GM12874 (cell line): ENCODE data around the gene STT3B.

Experiments
- TF ChIP-seq, protein P1 (sequence below): IDR thresholded peaks from 2 replicates; pipeline ENCODE4 v1.5.1; 2011; ENCODE audit warnings: low read depth, mild to moderate bottlenecking, control low read depth, low read length, moderate library complexity; ENCODE audit not compliant: insufficient read depth

The STT3B gene

DNA sequence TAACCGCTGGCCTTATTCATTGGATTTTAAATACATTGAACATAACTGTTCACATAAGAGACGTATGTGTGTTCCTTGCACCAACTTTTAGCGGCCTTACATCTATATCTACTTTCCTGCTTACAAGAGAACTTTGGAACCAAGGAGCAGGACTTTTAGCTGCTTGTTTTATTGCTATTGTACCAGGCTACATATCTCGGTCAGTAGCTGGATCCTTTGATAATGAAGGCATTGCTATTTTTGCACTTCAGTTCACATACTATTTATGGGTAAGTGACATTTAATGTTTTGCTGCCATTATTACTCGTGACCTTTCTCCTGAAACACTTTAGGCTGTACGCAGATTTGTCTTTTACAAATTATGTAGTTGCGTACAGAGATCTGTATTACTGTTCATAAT, 47.1 kb downstream of the STT3B start:
- TF ChIP-seq, protein P1, sequence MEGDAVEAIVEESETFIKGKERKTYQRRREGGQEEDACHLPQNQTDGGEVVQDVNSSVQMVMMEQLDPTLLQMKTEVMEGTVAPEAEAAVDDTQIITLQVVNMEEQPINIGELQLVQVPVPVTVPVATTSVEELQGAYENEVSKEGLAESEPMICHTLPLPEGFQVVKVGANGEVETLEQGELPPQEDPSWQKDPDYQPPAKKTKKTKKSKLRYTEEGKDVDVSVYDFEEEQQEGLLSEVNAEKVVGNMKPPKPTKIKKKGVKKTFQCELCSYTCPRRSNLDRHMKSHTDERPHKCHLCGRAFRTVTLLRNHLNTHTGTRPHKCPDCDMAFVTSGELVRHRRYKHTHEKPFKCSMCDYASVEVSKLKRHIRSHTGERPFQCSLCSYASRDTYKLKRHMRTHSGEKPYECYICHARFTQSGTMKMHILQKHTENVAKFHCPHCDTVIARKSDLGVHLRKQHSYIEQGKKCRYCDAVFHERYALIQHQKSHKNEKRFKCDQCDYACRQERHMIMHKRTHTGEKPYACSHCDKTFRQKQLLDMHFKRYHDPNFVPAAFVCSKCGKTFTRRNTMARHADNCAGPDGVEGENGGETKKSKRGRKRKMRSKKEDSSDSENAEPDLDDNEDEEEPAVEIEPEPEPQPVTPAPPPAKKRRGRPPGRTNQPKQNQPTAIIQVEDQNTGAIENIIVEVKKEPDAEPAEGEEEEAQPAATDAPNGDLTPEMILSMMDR, result no peak

DNA sequence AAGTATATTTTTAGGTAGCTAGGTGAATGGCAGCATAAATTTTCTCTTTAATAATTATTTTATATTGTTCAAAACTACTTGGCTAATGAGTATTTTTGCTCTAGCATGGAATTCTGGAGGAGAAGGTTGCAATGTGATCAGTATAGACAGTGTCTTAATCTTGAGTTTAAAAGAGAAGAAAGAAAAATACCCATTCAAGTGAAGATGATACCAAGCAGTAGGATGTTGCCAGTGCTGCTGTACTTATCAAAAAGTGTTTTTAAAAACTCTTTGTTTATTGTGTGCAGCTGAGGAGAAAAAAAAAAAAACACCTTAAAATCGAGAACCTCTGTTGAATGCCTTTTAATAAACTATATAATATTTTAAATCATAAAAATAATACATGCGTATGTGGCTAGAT, 47.9 kb downstream of the STT3B start:
- TF ChIP-seq, protein P1, result no peak

DNA sequence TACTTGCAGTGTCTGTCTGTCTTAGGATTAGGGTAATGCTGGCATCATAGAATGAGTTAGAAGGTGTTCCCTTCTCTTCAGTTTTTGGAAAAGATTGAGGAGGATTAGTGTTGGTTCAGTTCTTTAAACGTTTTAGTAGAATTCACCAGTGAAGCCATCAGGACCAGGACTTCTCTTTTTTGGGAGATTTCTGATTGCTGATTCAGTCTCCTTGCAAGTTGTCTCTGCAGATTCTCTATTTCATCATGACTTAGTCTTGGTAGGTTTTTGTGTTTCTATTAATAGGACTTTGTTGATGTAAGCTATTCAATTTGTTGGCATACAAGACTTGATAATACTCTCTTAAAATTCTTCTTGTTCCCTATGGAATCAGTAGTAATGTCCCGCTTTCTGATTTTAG, 48.9 kb downstream of the STT3B start:
- TF ChIP-seq, protein P1, result no peak

DNA sequence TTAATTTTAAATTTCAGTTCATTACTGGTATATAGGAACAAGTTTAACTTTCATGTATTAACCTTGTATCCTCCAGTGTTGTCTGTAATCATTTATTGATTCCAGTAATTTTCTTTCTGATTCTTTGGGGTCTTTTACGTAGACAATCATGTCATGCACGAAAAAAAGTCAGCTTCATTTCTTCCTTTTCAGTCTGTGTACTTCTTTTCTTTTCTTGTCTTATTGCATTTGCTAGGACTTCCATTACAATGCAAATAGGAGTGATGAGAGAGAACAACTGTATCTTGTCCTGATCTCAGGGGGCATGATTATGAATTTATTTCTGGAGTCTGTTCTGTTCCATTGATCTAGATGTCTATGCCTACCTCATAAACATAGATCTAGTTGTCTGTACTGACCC, 56.5 kb downstream of the STT3B start:
- TF ChIP-seq, protein P1, result no peak

DNA sequence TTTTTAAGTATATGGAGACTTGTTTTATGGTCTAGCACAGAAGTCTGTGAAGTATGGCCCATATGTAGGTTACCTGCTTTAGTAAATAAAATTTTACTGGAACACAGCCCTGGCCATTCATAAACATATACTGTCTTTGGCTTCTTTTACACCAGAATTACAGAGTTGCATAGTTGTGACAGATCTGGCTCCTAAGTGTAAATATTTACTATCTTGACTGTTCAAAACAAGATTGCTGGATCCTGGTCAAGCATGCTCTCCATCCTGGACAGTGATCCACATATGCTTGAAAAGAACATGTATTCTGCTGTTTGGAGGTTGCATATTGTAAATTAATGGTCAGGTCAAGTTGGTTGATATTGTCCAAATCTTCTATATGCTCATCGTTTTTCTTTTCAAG, 57.9 kb downstream of the STT3B start:
- TF ChIP-seq, protein P1, result no peak

DNA sequence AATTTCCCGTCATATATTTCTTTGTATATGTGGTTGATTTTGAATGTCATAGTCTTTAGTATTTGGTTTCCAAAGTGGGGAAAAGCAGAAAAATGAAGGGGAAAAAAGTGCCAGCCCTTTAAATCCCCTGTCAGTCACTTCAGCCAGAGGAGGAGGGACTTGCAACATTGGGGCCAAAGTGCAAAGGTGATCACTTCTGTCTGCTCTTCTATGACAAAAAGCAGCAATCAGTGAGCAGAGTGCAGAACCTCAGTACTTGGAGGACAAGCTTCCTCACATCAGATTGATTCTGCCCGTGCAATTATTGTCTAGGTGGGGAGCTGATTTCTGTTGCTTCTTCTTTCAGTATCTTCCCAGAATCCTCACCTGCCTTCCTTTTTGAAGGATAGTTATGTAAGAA, 60.0 kb downstream of the STT3B start:
- TF ChIP-seq, protein P1, result no peak

DNA sequence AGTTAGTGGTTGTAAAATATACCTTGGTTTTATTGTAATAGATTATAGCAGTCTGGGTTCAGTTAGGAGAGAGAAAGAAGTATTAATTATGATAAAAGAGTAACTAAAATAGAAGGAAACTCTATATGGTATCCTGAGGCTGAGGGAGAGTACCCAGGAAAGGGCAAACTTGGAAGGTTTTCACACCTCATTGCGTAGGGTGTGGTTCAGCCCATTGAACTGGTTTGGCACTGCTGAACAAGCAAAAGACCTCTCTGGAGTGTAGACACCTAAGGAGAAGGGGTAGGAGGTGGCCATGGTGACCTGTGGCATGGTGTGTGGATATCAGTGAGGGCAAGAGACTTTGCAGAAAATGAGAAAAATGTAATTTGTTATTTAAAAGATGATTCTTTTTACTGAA, 63.5 kb downstream of the STT3B start:
- TF ChIP-seq, protein P1, result no peak

DNA sequence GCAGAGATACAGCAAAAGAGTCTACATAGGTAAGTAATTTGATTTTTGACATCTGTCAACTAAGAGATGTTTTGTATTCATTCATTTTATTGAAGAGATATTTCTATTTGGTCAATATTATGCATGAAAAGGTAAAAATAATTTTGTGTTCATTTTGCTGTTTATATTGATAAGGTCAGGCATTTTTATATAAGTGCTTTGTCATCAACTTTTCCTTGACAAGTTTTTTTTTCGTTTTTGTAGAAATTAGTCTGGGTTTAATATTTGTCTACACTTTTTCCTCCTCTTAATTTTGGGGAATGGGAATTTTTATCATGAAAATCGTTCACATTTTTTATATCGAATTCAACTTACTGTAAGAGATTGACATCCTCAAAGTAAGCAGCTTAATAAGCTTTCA, 67.7 kb downstream of the STT3B start:
- TF ChIP-seq, protein P1, result no peak
